ENCODE measurements around the gene CDH4. TPM values are rescaled to one million over a fixed set of nuclear protein-coding genes. Genes with fewer than 3 reads are reported as not detected.

The CDH4 gene
- total and polyA plus RNA-seq, 2 of the 8 experiments (the other 6 are each of a cell fraction or from before 2014, with no cell fraction given), result 4.3 to 7.9 TPM

- no peak for FAIRE-seq
- no peaks in the 10 kb centered on the region for H3K9me3 ChIP-seq (ENCODE audit: insufficient read depth in 2 of 2, low read depth in 1 of 2, low read length in 1 of 2)
- H2BK15ac ChIP-seq (ENCODE audit: low read length), result no peak overlapping the region
- no peak overlapping the region for H3K4me2 ChIP-seq (ENCODE audit: insufficient read depth in 1 of 2, low read depth in 2 of 2, low read length in 2 of 2)
- ChIA-PET POLR2A (ENCODE audit: partially characterized antibody) (no interaction called here), CTCF (ENCODE audit: partially characterized antibody) (interaction anchor here (1.5 kb wide), 1 partner anchor 580 kb away, joined by 5 read pairs; no protein-coding TSS in a partner anchor)
- 0 out of 7 replicates have a peak, but pooled peaks cover 0 to 3% (median under 1%) of the 10 kb centered on the region in 4 experiments for H3K4me1 ChIP-seq (replicated peaks in 1 of 4; ENCODE audit: control insufficient read depth in 3 of 4, insufficient read depth in 4 of 4, low read length in 3 of 4)
- no peaks in the 10 kb centered on the region; a peak in 2 of 8 replicates for H3K36me3 ChIP-seq (ENCODE audit: control insufficient read depth in 2 of 4, insufficient read depth in 4 of 4, low read length in 3 of 4)
- H3K79me1 ChIP-seq (ENCODE audit: low read depth, low read length), result no peaks in the 10 kb centered on the region
- WGBS, 2 experiments (ENCODE audit: extremely low coverage in 1 of 2, insufficient coverage in 1 of 2, insufficient read length in 1 of 2, insufficient replicate concordance in 2 of 2, low coverage in 1 of 2, low lambda C conversion rate in 2 of 2, missing lambda C conversion rate in 1 of 2), result 91% methylated on average over 26 of the region's 26 CpGs; no CpG with 5 or more reads in 1 of the 2 experiments
- TF ChIP-seq EGR1 (IDR thresholded peaks at IDR 0.05; ENCODE audit: borderline replicate concordance, low read depth, low read length) (no peak), ATF3 (IDR thresholded peaks at IDR 0.05; ENCODE audit: insufficient read depth, low read depth, low read length) (no peak)
- no peak overlapping the region for H3K23ac ChIP-seq (ENCODE audit: insufficient read length)
- no peak overlapping the region for H2AFZ ChIP-seq (ENCODE audit: low read length)
- no peak overlapping the region for H3K4me3 ChIP-seq (ENCODE audit: extremely low read depth in 1 of 4, insufficient read depth in 2 of 4, low read depth in 3 of 4, low read length in 4 of 4)
- no peak overlapping the region for H3K18ac ChIP-seq (ENCODE audit: extremely low read depth, low read length)
- no peak overlapping the region for H2BK20ac ChIP-seq (ENCODE audit: low read length)
- H2BK5ac ChIP-seq (ENCODE audit: low read depth, low read length), result no peak overlapping the region
- no peak overlapping the region for H3K14ac ChIP-seq (ENCODE audit: insufficient read length)
- peaks cover 0 to 7% of the 10 kb centered on the region in 2 experiments for H4K20me1 ChIP-seq (replicated peaks in 1 of 2; ENCODE audit: control insufficient read depth in 1 of 2, insufficient read depth in 2 of 2, low read length in 2 of 2)
- no peak overlapping the region for H4K91ac ChIP-seq (replicated peaks; ENCODE audit: insufficient read length, low read length)
- DNase-seq (ENCODE audit: low read depth in 1 of 2, low spot score in 2 of 2), result no peak
- no peak overlapping the region; a peak in 1 of 7 replicates for H3K9ac ChIP-seq (replicated peaks in 1 of 4; ENCODE audit: extremely low read depth in 1 of 4, low read depth in 3 of 4, low read length in 3 of 4)
- H2BK12ac ChIP-seq (ENCODE audit: low read depth, low read length), result no peak overlapping the region
- H3K27ac ChIP-seq (ENCODE audit: low read depth, low read length), result no peak overlapping the region
- no peaks in the 10 kb centered on the region; a peak in 1 of 4 replicates for H3K79me2 ChIP-seq (ENCODE audit: control insufficient read depth in 1 of 2, insufficient read depth in 2 of 2, low read length in 2 of 2)
- no peak overlapping the region for H2BK120ac ChIP-seq (replicated peaks; ENCODE audit: low read depth, low read length)
- H3K23me2 ChIP-seq (ENCODE audit: low read depth, low read length), result peaks cover 7% of the 10 kb centered on the region
- H2AK5ac ChIP-seq (ENCODE audit: low read depth, low read length), result no peak overlapping the region
- H3K4ac ChIP-seq (replicated peaks; ENCODE audit: insufficient read length, low read depth, low read length), result no peak overlapping the region
- H4K8ac ChIP-seq (ENCODE audit: extremely low read depth, insufficient read depth, low read length), result no peak overlapping the region; the same call in 1 of the 2 replicates
- no peak overlapping the region for H3K56ac ChIP-seq (replicated peaks; ENCODE audit: insufficient read length, low read depth, low read length)
- no peak overlapping the region for H4K5ac ChIP-seq (ENCODE audit: insufficient read length, low read depth, low read length)
- no peaks in the 10 kb centered on the region for H3K27me3 ChIP-seq (replicated peaks in 1 of 4; ENCODE audit: control insufficient read depth in 3 of 4, extremely low read depth in 1 of 4, insufficient read depth in 3 of 4, low read length in 3 of 4)
Observed at GRCh38 chr20:61840779-61841455, 588.9 kb downstream of the CDH4 start.

All from H1 (cell line).